Mesendoderm (in vitro differentiated cells): Measurements from ENCODE around the gene MAST2.

Experiments
- DNase-seq: peaks from one replicate; pipeline ENCODE4 v3.0.0; 2013
- H2AK5ac ChIP-seq: 2 replicates; pipeline ENCODE4 v1.6.1; 2013; ENCODE audit warnings: low read length, inconsistent platforms
- H2BK120ac ChIP-seq: 2 replicates; pipeline ENCODE4 v1.6.1; 2013; ENCODE audit warnings: low read depth, mild to moderate bottlenecking, low read length, moderate library complexity, mixed read lengths
- H2BK15ac ChIP-seq: replicated peaks from 2 replicates; pipeline ENCODE4 v1.6.1; 2013; ENCODE audit warnings: low read depth, mild to moderate bottlenecking, moderate library complexity
- H2BK5ac ChIP-seq: 2 replicates; pipeline ENCODE4 v1.6.1; 2013; ENCODE audit warnings: low read length, inconsistent platforms
- H3K18ac ChIP-seq: 2 replicates; pipeline ENCODE4 v1.6.1; 2013; ENCODE audit warnings: mild to moderate bottlenecking, low read length, mixed read lengths
- H3K23ac ChIP-seq: one replicate; pipeline ENCODE4 v1.6.1; 2013; ENCODE audit warnings: low read length
- H3K27ac ChIP-seq: 2 replicates; pipeline ENCODE4 v1.5.1; 2013; ENCODE audit warnings: low read depth, mild to moderate bottlenecking, inconsistent platforms, low read length, moderate library complexity
- H3K27me3 ChIP-seq: 2 replicates; pipeline ENCODE4 v1.6.1; 2013; ENCODE audit warnings: low read length, control low read depth, mild to moderate bottlenecking, inconsistent platforms; ENCODE audit not compliant: insufficient read depth, poor library complexity
- H3K36me3 ChIP-seq: 2 replicates; pipeline ENCODE4 v1.6.1; 2013; ENCODE audit warnings: low read length, inconsistent platforms; ENCODE audit not compliant: control insufficient read depth, insufficient read depth
- H3K4ac ChIP-seq: one replicate; pipeline ENCODE4 v1.6.1; 2013; ENCODE audit warnings: low read depth, mild to moderate bottlenecking, low read length, moderate library complexity
- H3K4me1 ChIP-seq: 2 replicates; pipeline ENCODE4 v1.6.1; 2013; ENCODE audit warnings: low read depth, low read length, inconsistent platforms; ENCODE audit not compliant: control insufficient read depth
- H3K4me2 ChIP-seq: 2 replicates; pipeline ENCODE4 v1.6.1; 2013; ENCODE audit warnings: low read length
- H3K4me3 ChIP-seq: 2 replicates; pipeline ENCODE4 v1.5.1; 2013; ENCODE audit warnings: mild to moderate bottlenecking, low read length
- H3K56ac ChIP-seq: one replicate; pipeline ENCODE4 v1.6.1; 2013; ENCODE audit warnings: low read length
- H3K79me1 ChIP-seq: 2 replicates; pipeline ENCODE4 v1.6.1; 2013; ENCODE audit warnings: low read length, inconsistent platforms
- H3K79me2 ChIP-seq: 2 replicates; pipeline ENCODE4 v1.6.1; 2013; ENCODE audit warnings: mild to moderate bottlenecking, low read length; ENCODE audit not compliant: control insufficient read depth, insufficient read depth
- H3K9ac ChIP-seq: 2 replicates; pipeline ENCODE4 v1.6.1; 2013; ENCODE audit warnings: low read length, inconsistent platforms
- H4K5ac ChIP-seq: one replicate; pipeline ENCODE4 v1.6.1; 2013; ENCODE audit warnings: low read length
- H4K8ac ChIP-seq: one replicate; pipeline ENCODE4 v1.6.1; 2013; ENCODE audit warnings: low read depth, mild to moderate bottlenecking, control low read depth, low read length, moderate library complexity
- WGBS: extraction: QIAGEN DNeasy Blood & Tissue Kit; methylation state at CpG from one replicate; pipeline ENCODE4 v1.1.7; 2013; ENCODE audit warnings: low lambda C conversion rate, missing lambda C conversion rate; ENCODE audit not compliant: insufficient coverage; ENCODE audit errors: extremely low coverage; 5-methylcytosine and 5-hydroxymethylcytosine counted together

The MAST2 gene

DNA sequence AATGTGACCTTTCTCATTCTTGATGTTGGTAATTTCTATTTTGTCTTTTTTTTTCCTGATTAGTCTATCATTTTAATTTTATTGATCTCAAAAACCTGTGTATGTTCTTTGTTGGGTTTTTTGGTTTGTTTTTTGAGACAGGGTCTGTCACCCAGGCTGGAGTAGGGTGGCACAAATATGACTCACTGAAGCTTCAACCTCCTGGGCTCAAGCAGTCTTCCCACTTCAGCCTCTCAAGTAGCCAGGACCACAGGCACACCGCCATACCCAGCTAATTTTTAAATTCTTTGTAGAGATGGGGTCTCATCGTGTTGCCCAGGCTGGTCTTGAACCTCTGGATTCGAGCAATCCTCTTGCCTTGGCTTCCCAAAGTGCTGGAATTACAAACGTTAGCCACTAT lies 183.8 kb downstream of the MAST2 start:
- H3K18ac ChIP-seq: no peak overlapping the region
- no peaks in the 10 kb centered on the region for H3K27me3 ChIP-seq
- WGBS: no CpG with 5 or more reads among the region's 4 CpGs
- H3K79me2 ChIP-seq: no peaks in the 10 kb centered on the region
- no peak overlapping the region for H2BK120ac ChIP-seq
- H4K5ac ChIP-seq: no peak overlapping the region
- H2BK15ac ChIP-seq: no peak overlapping the region
- no peak overlapping the region for H3K4me2 ChIP-seq
- no peaks in the 10 kb centered on the region for H3K36me3 ChIP-seq
- no peaks in the 10 kb centered on the region for H3K4me1 ChIP-seq
- no peak overlapping the region for H2BK5ac ChIP-seq
- no peak overlapping the region for H3K56ac ChIP-seq
- no peak overlapping the region for H2AK5ac ChIP-seq
- H3K4me3 ChIP-seq: no peak overlapping the region
- H3K27ac ChIP-seq: no peak overlapping the region
- DNase-seq: no peak
- H3K9ac ChIP-seq: no peak overlapping the region
- H3K79me1 ChIP-seq: no peaks in the 10 kb centered on the region
- no peak overlapping the region for H4K8ac ChIP-seq
- no peak overlapping the region for H3K23ac ChIP-seq
- H3K4ac ChIP-seq: no peak overlapping the region

DNA sequence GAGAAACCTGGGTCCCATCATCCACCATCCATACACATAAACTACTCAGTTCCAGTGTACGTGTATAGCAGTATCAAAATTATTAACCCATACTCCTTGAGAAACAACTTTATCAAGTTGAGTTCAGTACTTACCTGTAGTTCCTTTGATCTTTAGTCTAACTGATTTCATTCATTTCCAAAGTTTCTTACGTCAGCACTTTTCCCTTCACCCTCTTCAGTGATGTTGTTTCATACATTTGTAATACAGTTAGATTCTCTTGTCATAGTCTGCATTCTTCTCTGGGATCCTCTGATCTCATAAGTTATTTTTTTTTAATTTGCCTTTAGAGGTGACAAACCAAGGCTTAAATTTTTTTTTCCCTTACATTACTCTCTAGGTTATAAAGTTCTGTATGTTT lies 185.8 kb downstream of the MAST2 start:
- H3K56ac ChIP-seq: no peak overlapping the region
- H3K23ac ChIP-seq: no peak overlapping the region

DNA sequence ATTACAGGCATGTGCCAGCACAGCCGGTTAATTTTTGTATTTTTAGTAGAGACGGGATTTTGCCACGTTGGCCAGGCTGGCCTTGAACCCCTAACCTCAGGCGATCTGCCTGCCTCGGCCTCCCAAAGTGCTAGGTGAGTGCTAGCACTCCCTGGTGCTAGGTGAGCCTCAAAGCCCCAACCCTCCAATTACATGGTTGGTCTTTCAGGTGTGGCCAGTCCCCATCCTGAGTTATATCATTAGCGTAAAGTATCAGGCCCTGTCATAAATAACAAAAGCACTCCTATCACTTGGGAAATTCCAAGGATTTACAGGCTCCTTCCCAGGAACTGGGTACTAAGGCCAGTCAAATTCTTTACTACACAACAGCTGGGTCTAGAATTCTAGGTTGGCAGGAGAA lies 191.0 kb downstream of the MAST2 start:
- Histone ChIP-seq H3K56ac (no peak overlapping the region), H4K8ac (no peak overlapping the region), H3K27ac (no peak overlapping the region), H3K36me3 (no peaks in the 10 kb centered on the region), H3K79me1 (peaks cover 1% of the 10 kb centered on the region), H2AK5ac (no peak overlapping the region), H3K23ac (no peak overlapping the region), H3K9ac (no peak overlapping the region), H2BK120ac (no peak overlapping the region), H4K5ac (no peak overlapping the region), H3K27me3 (no peaks in the 10 kb centered on the region), H3K4me2 (no peak overlapping the region), H3K4me3 (no peak overlapping the region), H3K18ac (no peak overlapping the region), H3K4me1 (no peaks in the 10 kb centered on the region), H2BK5ac (no peak overlapping the region), H3K79me2 (no peaks in the 10 kb centered on the region), H3K4ac (no peak overlapping the region), H2BK15ac (no peak overlapping the region)
- DNase-seq: peak; percentile 59
- no CpG with 5 or more reads among the region's 6 CpGs for WGBS

More for the DNA sequence above, 185.8 kb downstream of the MAST2 start:
- Histone ChIP-seq H3K4me1 (no peaks in the 10 kb centered on the region), H3K27me3 (no peaks in the 10 kb centered on the region), H3K4me3 (no peak overlapping the region), H3K79me1 (no peaks in the 10 kb centered on the region), H3K36me3 (no peaks in the 10 kb centered on the region), H2BK15ac (no peak overlapping the region), H3K79me2 (no peaks in the 10 kb centered on the region), H3K18ac (no peak overlapping the region), H4K5ac (no peak overlapping the region), H2AK5ac (no peak overlapping the region), H3K9ac (no peak overlapping the region), H3K27ac (no peak overlapping the region), H3K4ac (no peak overlapping the region), H2BK5ac (no peak overlapping the region), H3K4me2 (no peak overlapping the region), H2BK120ac (no peak overlapping the region), H4K8ac (peak overlapping the region; percentile 93)
- no peak for DNase-seq
- no CpG with 5 or more reads among the region's 2 CpGs for WGBS

DNA sequence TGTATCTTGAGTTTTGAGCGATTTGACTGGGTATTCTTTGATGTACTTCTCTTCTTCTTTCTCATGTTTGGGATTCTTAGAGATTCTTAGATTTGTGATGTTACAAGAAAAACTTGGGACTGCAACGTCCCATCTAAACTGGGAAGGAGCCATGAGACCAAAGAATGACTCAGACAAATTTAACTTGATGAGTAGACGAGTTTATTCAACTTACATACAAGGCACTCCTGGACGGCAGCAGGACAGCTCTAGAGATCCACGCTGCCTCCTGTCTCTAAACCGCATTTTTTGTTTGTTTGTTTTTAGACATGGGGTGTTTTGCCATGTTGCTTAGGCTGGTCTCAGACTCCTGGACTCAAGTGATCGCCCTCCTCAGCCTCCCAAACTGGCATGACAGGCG lies 191.9 kb downstream of the MAST2 start:
- Histone ChIP-seq H3K56ac (no peak overlapping the region), H3K9ac (no peak overlapping the region), H2BK5ac (no peak overlapping the region), H3K27me3 (no peaks in the 10 kb centered on the region), H3K18ac (no peak overlapping the region), H4K8ac (no peak overlapping the region), H2BK120ac (no peak overlapping the region), H3K79me1 (peaks cover 1% of the 10 kb centered on the region), H3K79me2 (no peaks in the 10 kb centered on the region), H2AK5ac (no peak overlapping the region), H3K27ac (no peak overlapping the region), H4K5ac (no peak overlapping the region), H3K4ac (no peak overlapping the region), H3K4me3 (no peak overlapping the region), H3K4me2 (no peak overlapping the region), H3K4me1 (no peaks in the 10 kb centered on the region), H3K23ac (no peak overlapping the region), H3K36me3 (no peaks in the 10 kb centered on the region), H2BK15ac (no peak overlapping the region)
- no CpG with 5 or more reads among the region's 8 CpGs for WGBS
- DNase-seq: no peak

DNA sequence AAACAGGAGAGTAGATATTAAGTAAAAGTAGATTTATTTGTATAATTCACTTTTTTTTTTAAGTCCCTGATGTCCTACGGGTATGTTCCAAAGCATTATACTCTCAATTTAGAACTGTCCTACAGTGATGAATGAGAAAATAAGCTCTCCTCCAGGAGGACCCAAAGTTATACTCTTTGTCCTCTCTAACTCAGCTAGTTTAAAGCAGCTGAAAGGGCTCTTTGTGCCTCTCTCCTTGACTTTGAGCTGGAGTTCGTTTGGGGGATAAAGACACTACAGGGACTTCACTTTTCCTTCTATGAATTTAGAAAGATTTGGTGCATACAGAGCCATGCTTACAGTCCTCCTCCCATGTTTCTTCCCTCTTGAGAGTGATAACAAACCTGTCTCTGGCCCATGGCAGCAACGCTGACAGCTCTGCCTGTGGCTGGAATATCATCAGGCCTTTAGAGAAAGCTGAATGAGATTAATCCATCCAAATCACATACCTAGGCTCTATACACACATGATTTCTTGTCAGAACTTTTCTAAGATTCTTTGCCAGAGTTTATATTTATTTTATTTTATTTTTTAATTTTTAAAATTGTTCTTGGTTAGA lies 194.7 kb downstream of the MAST2 start:
- no peak overlapping the region for H3K56ac ChIP-seq
- WGBS: no CpG with 5 or more reads among the region's 3 CpGs
- no peak overlapping the region for H3K4me2 ChIP-seq
- H3K79me1 ChIP-seq: peaks cover 1% of the 10 kb centered on the region
- no peaks in the 10 kb centered on the region for H3K27me3 ChIP-seq
- H3K79me2 ChIP-seq: no peaks in the 10 kb centered on the region
- H2BK120ac ChIP-seq: no peak overlapping the region
- DNase-seq: no peak
- no peaks in the 10 kb centered on the region for H3K4me1 ChIP-seq
- H3K36me3 ChIP-seq: no peaks in the 10 kb centered on the region
- no peak overlapping the region for H3K4ac ChIP-seq
- no peak overlapping the region for H3K18ac ChIP-seq
- no peak overlapping the region for H2BK5ac ChIP-seq
- H3K4me3 ChIP-seq: no peak overlapping the region
- H3K9ac ChIP-seq: no peak overlapping the region
- no peak overlapping the region for H3K23ac ChIP-seq
- H4K5ac ChIP-seq: no peak overlapping the region
- no peak overlapping the region for H2BK15ac ChIP-seq
- no peak overlapping the region for H4K8ac ChIP-seq
- H2AK5ac ChIP-seq: no peak overlapping the region
- H3K27ac ChIP-seq: no peak overlapping the region

DNA sequence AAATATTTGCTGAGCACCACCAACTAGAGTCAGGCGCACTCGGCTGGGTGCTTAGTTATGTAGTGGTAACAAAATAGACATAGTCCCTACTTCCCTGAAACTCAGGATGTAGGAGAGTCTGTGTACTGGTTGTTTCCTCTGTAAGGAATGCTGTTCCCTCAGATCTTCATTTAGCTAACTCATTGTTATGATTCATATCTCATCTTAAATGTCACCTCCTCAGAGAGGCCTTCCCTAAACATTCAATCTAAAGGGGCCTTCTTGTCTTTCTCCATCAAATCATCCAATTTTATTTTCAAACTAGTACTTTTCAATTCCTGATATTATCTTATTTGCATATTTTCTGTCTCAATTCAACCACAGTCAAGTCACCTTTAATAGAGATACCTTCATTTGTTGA lies 196.1 kb downstream of the MAST2 start:
- H2BK5ac ChIP-seq: no peak overlapping the region
- H3K4ac ChIP-seq: no peak overlapping the region
- no peak overlapping the region for H4K5ac ChIP-seq
- H3K23ac ChIP-seq: no peak overlapping the region
- no peak overlapping the region for H3K56ac ChIP-seq
- no peak overlapping the region for H4K8ac ChIP-seq
- no peak overlapping the region for H3K4me3 ChIP-seq
- H3K79me1 ChIP-seq: peaks cover 1% of the 10 kb centered on the region
- H3K9ac ChIP-seq: no peak overlapping the region
- H3K18ac ChIP-seq: no peak overlapping the region
- no peak overlapping the region for H2BK120ac ChIP-seq
- WGBS: no CpG with 5 or more reads among the region's 2 CpGs
- DNase-seq: no peak
- H3K4me1 ChIP-seq: no peaks in the 10 kb centered on the region
- H2BK15ac ChIP-seq: no peak overlapping the region
- H3K36me3 ChIP-seq: no peaks in the 10 kb centered on the region
- no peak overlapping the region for H2AK5ac ChIP-seq
- H3K27me3 ChIP-seq: no peaks in the 10 kb centered on the region
- H3K27ac ChIP-seq: no peak overlapping the region
- H3K4me2 ChIP-seq: no peak overlapping the region
- H3K79me2 ChIP-seq: no peaks in the 10 kb centered on the region
